Measurements from ENCODE around the gene SLC44A3.

- no peak for TF ChIP-seq CTCF (IDR thresholded peaks at IDR 0.05)
- TF ChIP-seq POLR2A (IDR thresholded peaks at IDR 0.05): no peak
These were observed 53.6 kb downstream of the SLC44A3 start for GRCh38 chr1:94873520-94874351.

Data from adrenal gland (tissue), 5 donors.